Measurements from ENCODE around the gene GJB1.

The GJB1 gene

GRCh38 chrX:71195964-71196649 lies 26.9 kb upstream of the GJB1 start:
- no peak overlapping the region for H3K27ac ChIP-seq (ENCODE audit: extremely low read depth, low read depth, low read length)
- ChIA-PET POLR2A (interaction anchor here (0.6 kb wide), 1 partner anchor 49 kb away, joined by 5 read pairs; no protein-coding TSS in a partner anchor), CTCF (no interaction called here)
- no peaks in the 10 kb centered on the region for H3K4me1 ChIP-seq (ENCODE audit: control insufficient read depth, insufficient read depth, low read length)
- no peaks in the 10 kb centered on the region for H3K36me3 ChIP-seq (ENCODE audit: control insufficient read depth in 2 of 2, insufficient read depth in 1 of 2, low read length in 2 of 2)
- no peak overlapping the region for H3K4me3 ChIP-seq (ENCODE audit: low read depth, low read length)
- H3K9me3 ChIP-seq (ENCODE audit: control insufficient read depth, insufficient read depth, low read depth, low read length), result no peaks in the 10 kb centered on the region; the same call in 1 of the 2 replicates
- TF ChIP-seq ZNF248 (tag by site-specific recombination; IDR thresholded peaks at IDR 0.05) (no peak), TRIM28 (IDR thresholded peaks at IDR 0.05; ENCODE audit: borderline replicate concordance, low read length) (no peak), ZNF624 (tag by site-specific recombination; IDR thresholded peaks at IDR 0.05) (no peak)

GRCh38 chrX:71198066-71198465 lies 25.0 kb upstream of the GJB1 start:
- Histone ChIP-seq H3K4me3 (ENCODE audit: low read depth, low read length) (no peak overlapping the region), H3K27ac (ENCODE audit: extremely low read depth, low read depth, low read length) (no peak overlapping the region), H3K9me3 (ENCODE audit: control insufficient read depth, insufficient read depth, low read depth, low read length) (no peaks in the 10 kb centered on the region; the same call in none of the 2 replicates), H3K36me3 (ENCODE audit: control insufficient read depth in 2 of 2, insufficient read depth in 1 of 2, low read length in 2 of 2) (no peaks in the 10 kb centered on the region), H3K4me1 (ENCODE audit: control insufficient read depth, insufficient read depth, low read length) (no peaks in the 10 kb centered on the region)
- ChIA-PET POLR2A (no interaction called here), CTCF (interaction anchor here (1.7 kb wide), 1 partner anchor 67 kb away, joined by 4 read pairs; no protein-coding TSS in a partner anchor)
- no peak for TF ChIP-seq ZNF561 (tag by site-specific recombination; IDR thresholded peaks at IDR 0.05; ENCODE audit: borderline replicate concordance)
- TF ChIP-seq WT1 (tag by site-specific recombination; IDR thresholded peaks at IDR 0.05), result no peak
- TF ChIP-seq ZNF423 (tag by site-specific recombination; IDR thresholded peaks at IDR 0.05), result no peak
- TF ChIP-seq IKZF3 (tag by site-specific recombination; IDR thresholded peaks at IDR 0.05), result no peak
- no peak for TF ChIP-seq OSR2 (tag by site-specific recombination; IDR thresholded peaks at IDR 0.05)
- no peak for TF ChIP-seq ZBTB48 (tag by site-specific recombination; IDR thresholded peaks at IDR 0.05)
- no peak for TF ChIP-seq KLF17 (tag by site-specific recombination; IDR thresholded peaks at IDR 0.05)
- no peak for TF ChIP-seq ZNF701 (tag by site-specific recombination; IDR thresholded peaks at IDR 0.05)
- TF ChIP-seq ZNF23 (tag by site-specific recombination; IDR thresholded peaks at IDR 0.05; ENCODE audit: borderline replicate concordance), result no peak
- TF ChIP-seq PBX3 (CRISPR knock-in tag; IDR thresholded peaks at IDR 0.05), result no peak
- no peak for TF ChIP-seq ZNF157 (tag by site-specific recombination; IDR thresholded peaks at IDR 0.05)
- no peak for TF ChIP-seq HOXC10 (CRISPR knock-in tag; IDR thresholded peaks at IDR 0.05)
- no peak for TF ChIP-seq ZBTB11 (tag by site-specific recombination; conservative IDR thresholded peaks at IDR 0.05; ENCODE audit: low read depth)
- TF ChIP-seq BCL6B (tag by site-specific recombination; IDR thresholded peaks at IDR 0.05), result no peak
- no peak for TF ChIP-seq GLI2 (tag by site-specific recombination; IDR thresholded peaks at IDR 0.05; ENCODE audit: borderline replicate concordance, low read depth)
- no peak for TF ChIP-seq ZNF121 (tag by site-specific recombination; IDR thresholded peaks at IDR 0.05)

Measured in HEK293 (cell line).